Measurements from ENCODE around the gene FUOM.

FUOM gene

DNA sequence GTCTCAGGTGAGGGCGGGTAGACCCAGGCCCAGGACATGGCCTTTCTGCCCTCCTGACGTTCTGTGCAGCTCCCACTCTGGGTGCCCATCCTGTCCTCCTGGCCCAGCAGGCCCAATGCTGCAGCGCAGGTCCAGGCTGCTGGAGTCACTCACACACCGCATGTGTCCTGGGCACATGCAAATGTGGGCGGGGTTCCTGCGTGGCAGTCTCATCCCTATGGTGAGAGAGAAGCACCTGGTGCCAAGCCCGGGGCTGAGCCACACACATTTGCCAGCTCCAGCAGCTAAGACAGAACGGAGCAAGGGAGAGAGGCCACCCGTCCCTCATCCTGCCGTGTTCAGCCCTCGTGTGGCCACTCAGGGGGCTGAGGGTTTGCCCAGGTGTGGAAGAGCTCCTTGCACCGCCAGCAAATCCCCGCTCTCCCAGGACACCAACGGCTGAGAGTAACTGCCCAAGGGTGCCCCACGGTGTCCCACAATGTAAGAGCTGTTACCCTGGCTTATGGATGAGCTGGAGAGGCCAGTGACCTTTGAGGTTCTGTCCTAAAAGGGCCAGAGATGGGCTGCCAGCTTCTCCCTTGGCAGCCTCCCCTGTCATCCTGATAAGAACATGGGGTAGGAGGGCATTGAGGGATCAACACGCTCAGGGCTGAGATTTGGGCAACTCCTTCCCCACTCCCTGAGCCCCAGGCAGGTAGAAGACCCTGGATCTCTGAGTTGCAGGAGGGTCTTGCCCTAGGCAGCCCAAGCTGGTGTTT, 4.4 kb downstream of the FUOM start:
- Mint-ChIP-seq H3K9me3 (no peaks in the 10 kb centered on the region), H3K36me3 (ENCODE audit: low read depth) (no peaks in the 10 kb centered on the region), H3K4me3 (no peak overlapping the region), H3K27me3 (ENCODE audit: low read depth) (no peaks in the 10 kb centered on the region), H3K27ac (no peak overlapping the region), H3K4me1 (ENCODE audit: low read depth) (no peaks in the 10 kb centered on the region)

DNA sequence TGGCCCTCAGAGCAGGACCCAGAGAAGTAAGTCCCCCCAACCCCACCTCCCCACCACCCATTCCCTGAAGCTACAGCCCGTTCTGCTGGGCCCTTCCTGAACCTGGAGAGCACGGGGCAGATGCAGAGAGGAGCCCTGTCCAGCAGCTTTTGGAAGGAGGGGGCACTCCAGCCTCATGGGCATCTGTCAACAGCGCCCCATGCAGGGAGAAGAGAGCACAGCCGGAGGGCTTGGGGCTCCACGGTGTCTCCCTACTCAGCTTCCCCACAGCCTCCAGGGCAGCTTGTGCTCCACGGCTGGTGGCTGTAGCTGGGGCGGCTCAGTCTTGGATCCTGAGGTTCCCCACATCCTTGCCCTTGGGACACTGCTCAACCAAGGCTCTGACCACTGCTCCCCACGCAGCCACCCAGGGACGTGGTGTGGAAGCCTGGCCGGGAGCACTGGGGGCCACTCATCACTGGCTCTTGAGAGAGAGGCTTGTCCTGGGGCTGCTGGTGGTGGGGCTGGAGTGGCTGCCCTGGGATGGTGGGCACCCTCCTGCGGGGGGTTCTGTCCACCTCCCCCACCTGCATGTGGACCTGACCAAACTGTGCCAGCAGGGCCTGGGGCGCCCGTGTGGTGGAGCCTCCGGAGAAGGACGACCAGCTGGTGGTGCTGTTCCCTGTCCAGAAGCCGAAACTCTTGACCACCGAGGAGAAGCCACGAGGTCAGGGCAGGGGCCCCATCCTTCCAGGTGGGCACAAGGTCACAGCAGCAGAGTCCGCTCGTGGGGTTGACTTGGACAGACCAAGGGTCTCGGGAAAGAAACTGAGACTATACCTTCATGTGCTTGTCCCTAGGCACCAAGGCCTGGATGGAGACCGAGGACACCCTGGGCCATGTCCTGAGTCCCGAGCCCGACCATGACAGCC, 6.2 kb downstream of the FUOM start:
- Mint-ChIP-seq H3K27ac (no peak overlapping the region), H3K4me1 (ENCODE audit: low read depth) (no peaks in the 10 kb centered on the region), H3K36me3 (ENCODE audit: low read depth) (no peaks in the 10 kb centered on the region), H3K9me3 (no peaks in the 10 kb centered on the region), H3K27me3 (ENCODE audit: low read depth) (no peaks in the 10 kb centered on the region), H3K4me3 (no peak overlapping the region)

DNA sequence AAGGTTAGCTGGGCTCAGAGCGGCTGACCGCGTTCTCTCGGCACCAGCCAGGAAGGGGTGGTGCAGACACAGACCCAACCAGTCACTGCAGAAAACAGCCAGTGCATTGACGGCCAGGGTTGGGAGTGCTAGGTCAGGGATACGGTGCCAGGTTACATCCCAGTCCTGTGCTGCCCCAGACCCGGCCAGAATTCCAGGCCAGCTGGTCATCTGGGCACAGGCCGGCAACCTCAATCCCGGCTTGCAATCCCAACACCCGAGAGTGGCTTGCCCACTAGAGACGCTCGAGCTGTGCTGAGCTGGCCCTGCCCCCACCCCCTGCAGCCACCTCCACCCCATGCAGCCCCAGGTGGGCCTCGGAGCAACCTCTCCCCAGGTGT, 6.9 kb downstream of the FUOM start:
- Mint-ChIP-seq H3K9me3 (no peaks in the 10 kb centered on the region), H3K4me3 (no peak overlapping the region), H3K36me3 (ENCODE audit: low read depth) (no peaks in the 10 kb centered on the region), H3K27me3 (ENCODE audit: low read depth) (peaks cover under 1% of the 10 kb centered on the region), H3K27ac (no peak overlapping the region), H3K4me1 (ENCODE audit: low read depth) (no peaks in the 10 kb centered on the region)

DNA sequence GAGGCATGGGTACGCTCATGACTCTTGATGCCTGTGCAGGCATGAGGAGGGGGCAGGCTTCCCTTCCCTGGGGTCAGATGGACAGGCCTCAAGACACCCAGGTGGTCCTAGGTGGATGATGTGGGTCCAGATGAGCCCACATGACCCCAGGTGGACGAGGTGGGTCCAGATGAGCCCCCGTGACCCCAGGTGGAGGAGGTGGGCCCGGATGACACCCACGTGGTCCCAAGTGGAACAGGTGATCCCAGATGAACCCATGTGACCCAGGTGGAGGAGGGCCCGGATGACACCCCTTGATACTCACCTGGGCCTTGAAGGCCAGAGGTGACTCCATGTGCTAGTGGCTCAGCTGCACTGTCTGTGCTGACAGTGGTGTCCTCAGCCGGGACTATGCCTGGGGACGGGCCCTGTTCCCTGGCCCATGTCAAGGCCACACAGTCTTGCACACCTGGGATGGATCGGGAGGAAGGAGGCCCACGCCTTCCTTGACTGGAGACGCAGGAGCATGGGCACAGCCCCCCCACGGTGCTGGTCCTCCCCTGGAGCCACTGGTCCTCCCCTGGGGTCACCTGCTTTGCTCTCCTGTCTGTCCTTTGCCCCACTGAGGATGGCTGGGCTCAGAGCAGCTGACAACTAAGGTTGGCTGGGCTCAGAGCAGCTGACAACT, 7.4 kb downstream of the FUOM start:
- no peaks in the 10 kb centered on the region for H3K4me1 Mint-ChIP-seq (ENCODE audit: low read depth)
- no peaks in the 10 kb centered on the region for H3K36me3 Mint-ChIP-seq (ENCODE audit: low read depth)
- H3K27me3 Mint-ChIP-seq (ENCODE audit: low read depth), result peaks cover 5% of the 10 kb centered on the region
- H3K4me3 Mint-ChIP-seq, result no peak overlapping the region
- H3K9me3 Mint-ChIP-seq, result no peaks in the 10 kb centered on the region
- H3K27ac Mint-ChIP-seq, result no peak overlapping the region

DNA sequence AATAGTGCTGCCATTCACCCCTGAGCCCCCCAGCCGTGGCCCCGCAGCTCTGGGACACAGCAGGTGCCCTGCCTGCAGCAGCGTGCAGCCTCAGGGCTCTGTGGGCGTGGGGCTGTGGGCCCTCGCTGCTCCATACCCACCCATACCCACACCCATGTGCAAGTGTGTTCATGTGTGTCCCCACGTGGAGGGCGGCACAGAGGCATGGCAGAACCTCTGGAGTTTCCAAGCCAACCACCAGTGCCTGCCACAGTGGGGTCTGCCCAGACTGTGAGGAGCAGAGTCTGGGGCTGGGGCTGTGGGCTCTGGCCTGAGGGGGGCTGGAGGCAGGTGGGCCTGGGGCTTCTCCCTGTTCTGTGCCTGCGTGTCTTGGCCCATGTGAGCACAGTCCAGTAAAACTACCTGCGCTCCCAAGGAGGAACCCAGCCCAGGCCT, 8.2 kb downstream of the FUOM start:
- Mint-ChIP-seq H3K27me3 (ENCODE audit: low read depth) (peaks cover 6% of the 10 kb centered on the region), H3K9me3 (no peaks in the 10 kb centered on the region), H3K36me3 (ENCODE audit: low read depth) (no peaks in the 10 kb centered on the region), H3K4me3 (no peak overlapping the region), H3K27ac (no peak overlapping the region), H3K4me1 (ENCODE audit: low read depth) (no peaks in the 10 kb centered on the region)

DNA sequence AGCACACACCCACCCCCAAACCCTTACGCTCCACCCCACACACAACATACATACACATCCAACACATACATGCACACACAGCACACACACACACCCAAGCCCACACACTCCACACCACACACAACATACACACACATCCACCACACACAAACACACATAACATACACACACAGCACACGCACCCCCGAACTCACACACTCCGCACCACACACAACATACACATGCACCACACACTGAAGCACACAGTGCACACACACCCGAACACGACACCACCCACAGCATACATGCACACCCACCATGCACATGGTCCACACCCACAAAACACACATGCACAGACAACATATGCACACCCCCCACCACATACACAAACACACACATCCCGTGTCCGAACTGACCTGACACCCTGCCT, 8.7 kb downstream of the FUOM start:
- H3K27me3 Mint-ChIP-seq (ENCODE audit: low read depth), result peaks cover 9% of the 10 kb centered on the region
- no peaks in the 10 kb centered on the region for H3K4me1 Mint-ChIP-seq (ENCODE audit: low read depth)
- H3K36me3 Mint-ChIP-seq (ENCODE audit: low read depth), result no peaks in the 10 kb centered on the region
- H3K9me3 Mint-ChIP-seq, result no peaks in the 10 kb centered on the region
- no peak overlapping the region for H3K4me3 Mint-ChIP-seq
- peak overlapping the region; percentile 19 for H3K27ac Mint-ChIP-seq

DNA sequence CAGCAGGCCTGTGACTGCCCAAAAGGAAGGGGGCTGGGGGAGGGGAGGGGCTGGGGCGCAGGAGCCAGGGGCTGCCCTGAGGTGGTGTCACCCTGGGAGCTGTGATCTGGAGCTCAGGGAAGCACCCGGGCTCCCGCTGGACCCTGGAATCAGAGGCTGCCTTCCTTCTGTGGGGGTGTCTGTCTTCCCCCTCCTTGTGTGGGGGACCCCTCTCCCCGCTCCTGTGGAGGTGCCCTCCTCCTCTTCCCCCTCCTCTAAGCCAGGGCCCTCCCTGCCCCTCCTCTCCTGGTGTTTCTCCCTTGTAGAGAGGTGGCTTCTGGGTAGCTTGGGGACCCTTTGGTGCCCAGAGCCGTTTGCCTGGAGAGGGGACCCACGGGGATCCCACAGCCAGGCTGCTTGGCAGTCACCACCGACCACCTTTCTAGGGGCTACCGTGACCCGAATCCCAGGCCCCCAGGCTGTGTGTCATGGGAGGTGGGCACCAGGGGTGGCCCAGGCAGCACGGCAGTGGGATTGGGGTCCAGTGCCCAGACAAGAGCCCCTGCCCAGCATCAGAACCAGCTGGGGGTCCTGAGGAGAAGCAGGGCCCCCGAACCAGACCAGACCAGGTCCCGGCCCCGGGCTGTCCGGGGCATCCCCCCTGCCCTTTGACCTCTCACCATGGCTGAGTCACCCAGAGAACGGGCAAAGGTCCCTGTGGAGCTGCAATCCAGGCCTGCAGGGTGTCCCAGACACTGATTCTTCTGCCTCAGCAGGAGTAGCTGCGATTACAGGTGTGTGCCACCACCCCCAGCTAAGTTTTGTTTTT, 9.9 kb downstream of the FUOM start:
- H3K9me3 Mint-ChIP-seq, result no peaks in the 10 kb centered on the region
- no peak overlapping the region for H3K4me3 Mint-ChIP-seq
- H3K27me3 Mint-ChIP-seq (ENCODE audit: low read depth), result peaks cover 16% of the 10 kb centered on the region
- no peak overlapping the region for H3K27ac Mint-ChIP-seq
- no peaks in the 10 kb centered on the region for H3K4me1 Mint-ChIP-seq (ENCODE audit: low read depth)
- no peaks in the 10 kb centered on the region for H3K36me3 Mint-ChIP-seq (ENCODE audit: low read depth)

DNA sequence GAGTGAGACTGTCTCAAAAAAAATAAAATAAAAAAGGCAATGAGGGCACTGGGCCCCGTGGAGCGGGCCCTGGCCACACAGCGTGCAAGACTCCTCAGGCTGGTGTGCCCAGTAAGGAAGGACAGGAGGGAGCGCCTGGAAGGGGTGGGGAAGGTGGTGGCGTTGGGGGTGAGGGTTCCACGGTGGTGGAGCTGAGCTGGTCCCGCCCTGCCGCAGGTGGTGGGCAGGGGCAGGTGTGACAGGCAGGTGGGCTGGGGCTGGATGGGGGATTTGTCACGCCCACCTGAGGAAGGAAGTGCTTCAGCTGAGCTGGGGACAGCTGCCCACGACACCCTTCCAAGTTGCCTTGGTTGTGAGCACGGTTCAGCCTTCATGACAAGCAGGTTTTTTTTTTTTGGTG, 11.4 kb downstream of the FUOM start:
- peaks cover 24% of the 10 kb centered on the region for H3K27me3 Mint-ChIP-seq (ENCODE audit: low read depth)
- no peaks in the 10 kb centered on the region for H3K4me1 Mint-ChIP-seq (ENCODE audit: low read depth)
- no peak overlapping the region for H3K4me3 Mint-ChIP-seq
- H3K9me3 Mint-ChIP-seq, result no peaks in the 10 kb centered on the region
- no peak overlapping the region for H3K27ac Mint-ChIP-seq
- H3K36me3 Mint-ChIP-seq (ENCODE audit: low read depth), result no peaks in the 10 kb centered on the region

DNA sequence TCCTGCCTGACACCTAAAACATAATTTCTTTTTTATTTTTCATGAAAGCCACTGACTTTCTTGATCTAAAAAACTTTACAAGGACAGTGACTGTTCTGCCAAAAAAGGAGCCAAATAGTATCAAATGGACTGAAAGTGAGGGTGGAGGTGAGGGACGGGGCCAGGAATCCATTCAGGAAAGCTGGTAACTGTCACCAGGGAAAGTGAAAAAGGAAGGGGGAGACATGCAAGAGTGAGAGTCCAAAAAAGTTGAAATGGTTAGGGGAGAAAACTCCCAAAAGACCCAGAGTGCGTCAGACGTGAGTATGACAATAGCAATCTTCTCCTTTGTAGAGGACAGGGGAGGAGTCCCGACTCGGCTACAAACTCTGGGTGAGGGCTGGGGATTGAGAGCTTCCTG, 13.6 kb downstream of the FUOM start:
- no peak overlapping the region for H3K4me3 Mint-ChIP-seq
- H3K27ac Mint-ChIP-seq, result no peak overlapping the region
- no peaks in the 10 kb centered on the region for H3K4me1 Mint-ChIP-seq (ENCODE audit: low read depth)
- peaks cover 25% of the 10 kb centered on the region for H3K27me3 Mint-ChIP-seq (ENCODE audit: low read depth)
- H3K9me3 Mint-ChIP-seq, result no peaks in the 10 kb centered on the region
- no peaks in the 10 kb centered on the region for H3K36me3 Mint-ChIP-seq (ENCODE audit: low read depth)

DNA sequence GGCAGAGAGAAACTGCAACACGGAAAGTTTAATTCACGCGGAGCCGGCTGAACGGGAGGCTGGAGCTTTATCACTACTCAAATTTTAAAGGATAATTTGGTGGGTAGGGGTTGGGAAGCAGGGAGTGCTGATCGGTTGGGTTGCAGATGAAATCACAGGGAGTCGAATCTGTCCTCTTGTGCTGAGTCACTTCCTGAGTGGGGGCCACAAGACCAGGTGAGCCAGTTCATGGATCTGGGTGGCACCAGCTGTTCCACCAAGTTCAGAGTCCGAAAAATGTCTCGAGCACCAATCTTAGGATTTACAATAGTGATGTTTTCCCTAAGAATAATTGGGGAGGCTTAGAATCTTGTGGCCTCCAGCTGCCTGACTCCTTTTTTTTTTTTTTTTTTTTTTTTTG, 14.3 kb downstream of the FUOM start:
- no peak overlapping the region for H3K27ac Mint-ChIP-seq

DNA sequence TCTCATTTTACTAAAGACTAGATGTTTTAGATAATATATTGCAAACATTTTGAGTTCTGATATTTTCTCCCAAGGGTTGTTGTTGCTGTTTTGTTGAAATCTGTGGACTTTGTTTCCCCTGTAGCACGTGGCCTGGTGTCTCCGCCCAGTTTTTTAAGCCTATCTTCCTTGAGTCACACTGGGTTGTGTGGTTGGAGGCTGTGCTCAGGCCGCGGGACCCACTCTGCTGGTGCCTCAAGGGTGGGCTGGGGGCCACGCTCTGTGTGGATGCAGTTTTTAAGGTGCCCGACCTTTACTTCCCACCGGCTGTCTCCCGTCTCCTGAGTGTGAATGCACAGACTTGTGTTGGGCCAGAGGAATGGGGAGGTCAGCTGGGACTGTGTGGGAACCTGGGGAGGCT, 14.9 kb downstream of the FUOM start:
- Mint-ChIP-seq H3K27me3 (ENCODE audit: low read depth) (peaks cover 25% of the 10 kb centered on the region), H3K36me3 (ENCODE audit: low read depth) (no peaks in the 10 kb centered on the region), H3K27ac (no peak overlapping the region), H3K4me3 (no peak overlapping the region), H3K4me1 (ENCODE audit: low read depth) (no peaks in the 10 kb centered on the region), H3K9me3 (no peaks in the 10 kb centered on the region)

More for the DNA sequence above, 14.3 kb downstream of the FUOM start:
- Mint-ChIP-seq H3K27me3 (ENCODE audit: low read depth) (peaks cover 25% of the 10 kb centered on the region), H3K4me3 (no peak overlapping the region), H3K9me3 (no peaks in the 10 kb centered on the region), H3K36me3 (ENCODE audit: low read depth) (no peaks in the 10 kb centered on the region), H3K4me1 (ENCODE audit: low read depth) (no peaks in the 10 kb centered on the region)

DNA sequence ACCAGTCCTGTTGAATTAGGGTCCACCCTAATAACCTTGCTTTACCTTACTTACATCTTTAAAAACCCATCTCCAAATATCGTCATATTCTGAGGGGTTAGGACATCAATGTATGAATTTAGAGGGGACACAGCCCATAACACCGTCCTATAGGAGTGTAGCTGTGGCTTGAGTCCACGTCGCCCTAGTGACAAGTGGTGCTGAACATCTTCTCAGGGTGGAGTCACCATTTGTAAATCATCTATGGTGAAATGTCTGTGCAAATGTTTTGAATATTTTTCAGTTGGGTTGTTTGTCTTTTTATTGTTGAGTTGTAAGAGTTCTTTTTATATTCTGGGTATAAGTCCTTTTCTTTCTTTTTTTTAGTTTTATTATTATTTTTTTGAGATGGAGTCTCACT, 15.8 kb downstream of the FUOM start:
- no peaks in the 10 kb centered on the region for H3K9me3 Mint-ChIP-seq
- peaks cover 25% of the 10 kb centered on the region for H3K27me3 Mint-ChIP-seq (ENCODE audit: low read depth)
- H3K4me1 Mint-ChIP-seq (ENCODE audit: low read depth), result no peaks in the 10 kb centered on the region
- H3K36me3 Mint-ChIP-seq (ENCODE audit: low read depth), result no peaks in the 10 kb centered on the region
- no peak overlapping the region for H3K4me3 Mint-ChIP-seq
- no peak overlapping the region for H3K27ac Mint-ChIP-seq

DNA sequence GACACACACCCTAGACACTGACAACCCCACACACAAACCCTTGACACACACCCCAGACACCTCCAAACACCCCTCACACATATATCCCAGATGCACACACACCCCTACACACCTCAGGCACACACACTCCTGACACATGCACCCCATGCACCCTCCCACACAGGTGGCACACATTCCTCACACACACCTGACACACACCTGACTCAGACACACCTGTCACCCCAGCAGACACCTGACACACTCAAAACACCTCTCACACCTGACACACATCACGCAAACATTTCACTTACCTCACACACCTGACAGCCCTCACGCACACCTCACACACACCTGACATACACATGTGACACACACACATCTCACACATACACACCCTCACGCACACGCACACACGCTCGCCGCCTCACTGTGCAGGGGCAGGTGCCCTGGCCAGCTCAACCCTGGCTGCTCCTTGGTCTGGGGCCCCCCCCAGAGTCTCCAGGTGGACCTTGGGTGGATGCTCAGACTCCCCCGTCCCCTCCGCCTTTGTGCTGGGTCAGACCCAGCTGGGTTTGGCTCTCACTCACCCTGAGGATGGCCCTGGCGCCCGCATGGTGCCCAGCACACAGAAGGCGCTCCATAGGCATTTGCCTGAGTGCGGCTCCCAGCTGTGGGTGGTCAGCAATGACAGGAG, 18.0 kb downstream of the FUOM start:
- peaks cover 3% of the 10 kb centered on the region for H3K4me1 Mint-ChIP-seq (ENCODE audit: low read depth)
- peaks cover 21% of the 10 kb centered on the region for H3K27me3 Mint-ChIP-seq (ENCODE audit: low read depth)
- no peaks in the 10 kb centered on the region for H3K9me3 Mint-ChIP-seq
- no peak overlapping the region for H3K27ac Mint-ChIP-seq
- H3K36me3 Mint-ChIP-seq (ENCODE audit: low read depth), result no peaks in the 10 kb centered on the region
- H3K4me3 Mint-ChIP-seq, result no peak overlapping the region
